MM.1S (cell line): ENCODE results near the gene NLGN2.

Experiments used
- DNase-seq: peaks from one replicate; pipeline ENCODE4 v3.0.0-alpha.2; 2015
- H2AFZ ChIP-seq: fragments of 300-600 bp; sonication (generic); 2 replicates; pipeline ENCODE4 v1.6.0; 2016; ENCODE audit warnings: antibody characterized with exemption, low read length
- H3F3A ChIP-seq: fragments of 300-600 bp; sonication (generic); 2 replicates; pipeline ENCODE4 v1.6.1; 2016; ENCODE audit warnings: mild to moderate bottlenecking, antibody characterized with exemption, low read length, moderate library complexity, mixed read lengths; ENCODE audit not compliant: insufficient read depth
- H3K27ac ChIP-seq: fragments of 300-600 bp; sonication (generic); 2 replicates; pipeline ENCODE4 v1.5.1; 2016; ENCODE audit warnings: mild to moderate bottlenecking, low read length
- H3K27me3 ChIP-seq: fragments of 300-600 bp; sonication (generic); replicated peaks from 2 replicates; pipeline ENCODE4 v1.6.0; 2016; ENCODE audit warnings: low read length; ENCODE audit not compliant: insufficient read depth
- H3K36me3 ChIP-seq: fragments of 300-600 bp; sonication (generic); replicated peaks from 2 replicates; pipeline ENCODE4 v1.6.1; 2016; ENCODE audit warnings: mild to moderate bottlenecking, low read length, mixed read lengths; ENCODE audit not compliant: insufficient read depth
- H3K4me1 ChIP-seq: fragments of 300-600 bp; sonication (generic); 2 replicates; pipeline ENCODE4 v1.6.1; 2016; ENCODE audit warnings: low read length, mixed read lengths
- H3K4me2 ChIP-seq: fragments of 300-600 bp; sonication (generic); 2 replicates; pipeline ENCODE4 v1.6.0; 2016; ENCODE audit warnings: low read depth, low read length
- H3K4me3 ChIP-seq: fragments of 300-600 bp; sonication (generic); 2 replicates; pipeline ENCODE4 v1.5.1; 2016; ENCODE audit warnings: low read length, mixed read lengths
- H3K79me2 ChIP-seq: fragments of 300-600 bp; sonication (generic); 2 replicates; pipeline ENCODE4 v1.6.1; 2016; ENCODE audit warnings: mixed run types, low read length, mixed read lengths
- H3K9ac ChIP-seq: fragments of 300-600 bp; sonication (generic); 2 replicates; pipeline ENCODE4 v1.6.1; 2016; ENCODE audit warnings: low read length, mixed read lengths
- H3K9me2 ChIP-seq: fragments of 300-600 bp; sonication (generic); replicated peaks from 2 replicates; pipeline ENCODE4 v1.6.1; 2016; ENCODE audit warnings: mild to moderate bottlenecking, low read length, mixed read lengths; ENCODE audit not compliant: insufficient read depth
- H3K9me3 ChIP-seq: fragments of 300-600 bp; sonication (generic); replicated peaks from 2 replicates; pipeline ENCODE4 v1.6.1; 2016; ENCODE audit warnings: mild to moderate bottlenecking, low read length, mixed read lengths; ENCODE audit not compliant: insufficient read depth
- H4K20me1 ChIP-seq: fragments of 300-600 bp; sonication (generic); 2 replicates; pipeline ENCODE4 v1.6.1; 2016; ENCODE audit warnings: mild to moderate bottlenecking, low read length, moderate library complexity, mixed read lengths; ENCODE audit not compliant: insufficient read depth
- EZH2 ChIP-seq: fragments of 300-600 bp; sonication (generic); optimal IDR thresholded peaks from 2 replicates; pipeline ENCODE3; 2017; ENCODE audit warnings: low read depth, mild to moderate bottlenecking, antibody characterized with exemption, low read length, mixed read lengths
- EZH2phosphoT487 ChIP-seq: fragments of 300-600 bp; sonication (generic); IDR thresholded peaks from 2 replicates; pipeline ENCODE4 v1.6.1; 2018; ENCODE audit warnings: antibody characterized with exemption, low read length
- TF ChIP-seq, protein P1 (sequence below): fragments of 300-600 bp; sonication (generic); IDR thresholded peaks from 2 replicates; pipeline ENCODE4 v1.5.1; 2016; ENCODE audit warnings: antibody characterized with exemption, low read length, mixed read lengths

The NLGN2 gene

DNA sequence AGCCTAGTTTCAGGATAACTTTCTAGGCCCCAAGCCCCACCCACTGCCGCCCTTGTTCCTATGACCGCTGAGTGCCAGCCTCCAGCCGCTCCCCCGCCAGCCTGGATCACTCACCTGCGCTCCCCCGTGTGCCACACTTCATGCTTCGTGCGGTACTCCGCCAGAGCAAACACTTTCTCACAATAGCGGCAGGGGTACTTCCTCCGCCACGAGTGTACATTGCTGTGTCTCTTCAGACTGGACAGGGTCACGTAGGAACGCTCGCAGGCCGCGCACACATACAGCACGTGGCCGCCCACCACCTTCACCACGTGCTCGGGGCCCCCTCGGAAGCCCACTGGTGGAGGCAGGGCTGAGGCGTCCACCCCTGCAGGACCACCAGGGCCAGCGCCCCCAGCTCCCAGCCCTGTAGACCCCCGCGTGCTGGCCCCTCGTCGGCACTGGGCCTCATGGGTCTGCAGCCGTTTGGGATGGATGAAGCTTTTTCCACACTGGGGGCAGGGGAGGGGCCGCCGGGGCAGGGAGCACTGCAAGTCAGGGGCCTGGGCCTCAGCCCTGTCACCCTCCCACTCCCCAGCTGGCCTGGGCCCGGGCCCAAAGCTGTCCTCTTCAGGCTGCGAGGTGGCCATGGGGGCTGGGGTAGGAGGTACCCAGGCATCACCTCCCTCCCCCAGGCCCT, 58.1 kb downstream of the NLGN2 start:
- no peaks in the 10 kb centered on the region for H3K4me1 ChIP-seq
- H3K9me3 ChIP-seq: no peaks in the 10 kb centered on the region
- no peak overlapping the region for H3K9ac ChIP-seq
- H3F3A ChIP-seq: no peaks in the 10 kb centered on the region
- TF ChIP-seq, protein P1, sequence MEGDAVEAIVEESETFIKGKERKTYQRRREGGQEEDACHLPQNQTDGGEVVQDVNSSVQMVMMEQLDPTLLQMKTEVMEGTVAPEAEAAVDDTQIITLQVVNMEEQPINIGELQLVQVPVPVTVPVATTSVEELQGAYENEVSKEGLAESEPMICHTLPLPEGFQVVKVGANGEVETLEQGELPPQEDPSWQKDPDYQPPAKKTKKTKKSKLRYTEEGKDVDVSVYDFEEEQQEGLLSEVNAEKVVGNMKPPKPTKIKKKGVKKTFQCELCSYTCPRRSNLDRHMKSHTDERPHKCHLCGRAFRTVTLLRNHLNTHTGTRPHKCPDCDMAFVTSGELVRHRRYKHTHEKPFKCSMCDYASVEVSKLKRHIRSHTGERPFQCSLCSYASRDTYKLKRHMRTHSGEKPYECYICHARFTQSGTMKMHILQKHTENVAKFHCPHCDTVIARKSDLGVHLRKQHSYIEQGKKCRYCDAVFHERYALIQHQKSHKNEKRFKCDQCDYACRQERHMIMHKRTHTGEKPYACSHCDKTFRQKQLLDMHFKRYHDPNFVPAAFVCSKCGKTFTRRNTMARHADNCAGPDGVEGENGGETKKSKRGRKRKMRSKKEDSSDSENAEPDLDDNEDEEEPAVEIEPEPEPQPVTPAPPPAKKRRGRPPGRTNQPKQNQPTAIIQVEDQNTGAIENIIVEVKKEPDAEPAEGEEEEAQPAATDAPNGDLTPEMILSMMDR: no peak
- TF ChIP-seq EZH2phosphoT487: no peak
- TF ChIP-seq EZH2: no peak
- no peak for DNase-seq
- H3K9me2 ChIP-seq: no peaks in the 10 kb centered on the region
- no peak overlapping the region for H3K4me2 ChIP-seq
- no peaks in the 10 kb centered on the region for H4K20me1 ChIP-seq
- H2AFZ ChIP-seq: no peak overlapping the region
- no peak overlapping the region for H3K4me3 ChIP-seq
- no peaks in the 10 kb centered on the region for H3K36me3 ChIP-seq
- no peaks in the 10 kb centered on the region for H3K27me3 ChIP-seq
- no peaks in the 10 kb centered on the region for H3K79me2 ChIP-seq
- no peak overlapping the region for H3K27ac ChIP-seq

DNA sequence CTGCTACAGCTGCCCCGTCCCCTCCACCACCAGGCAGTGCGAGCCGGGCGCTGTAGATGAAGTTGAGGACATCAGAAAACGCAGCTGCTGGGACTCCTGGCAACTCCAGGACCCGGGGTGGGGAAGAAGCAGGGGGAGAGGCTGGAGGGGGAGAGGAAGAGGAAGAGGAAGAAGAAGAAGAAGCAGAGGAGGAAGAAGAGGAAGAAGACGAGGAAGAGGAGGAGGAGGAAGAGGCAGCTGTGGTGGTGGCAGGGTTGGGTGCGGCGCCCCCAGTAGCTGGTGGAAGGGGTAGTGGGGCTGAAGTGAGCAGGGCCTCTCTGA, 58.6 kb downstream of the NLGN2 start:
- Histone ChIP-seq H3K79me2 (no peaks in the 10 kb centered on the region), H3K4me2 (no peak overlapping the region), H4K20me1 (no peaks in the 10 kb centered on the region), H3K9me2 (no peaks in the 10 kb centered on the region), H3F3A (no peaks in the 10 kb centered on the region), H3K27me3 (no peaks in the 10 kb centered on the region), H2AFZ (no peak overlapping the region), H3K9me3 (no peaks in the 10 kb centered on the region), H3K4me3 (no peak overlapping the region), H3K27ac (no peak overlapping the region), H3K9ac (no peak overlapping the region), H3K36me3 (no peaks in the 10 kb centered on the region), H3K4me1 (no peaks in the 10 kb centered on the region)
- TF ChIP-seq EZH2 (no peak), EZH2phosphoT487 (no peak)
- TF ChIP-seq, protein P1: no peak
- no peak for DNase-seq

DNA sequence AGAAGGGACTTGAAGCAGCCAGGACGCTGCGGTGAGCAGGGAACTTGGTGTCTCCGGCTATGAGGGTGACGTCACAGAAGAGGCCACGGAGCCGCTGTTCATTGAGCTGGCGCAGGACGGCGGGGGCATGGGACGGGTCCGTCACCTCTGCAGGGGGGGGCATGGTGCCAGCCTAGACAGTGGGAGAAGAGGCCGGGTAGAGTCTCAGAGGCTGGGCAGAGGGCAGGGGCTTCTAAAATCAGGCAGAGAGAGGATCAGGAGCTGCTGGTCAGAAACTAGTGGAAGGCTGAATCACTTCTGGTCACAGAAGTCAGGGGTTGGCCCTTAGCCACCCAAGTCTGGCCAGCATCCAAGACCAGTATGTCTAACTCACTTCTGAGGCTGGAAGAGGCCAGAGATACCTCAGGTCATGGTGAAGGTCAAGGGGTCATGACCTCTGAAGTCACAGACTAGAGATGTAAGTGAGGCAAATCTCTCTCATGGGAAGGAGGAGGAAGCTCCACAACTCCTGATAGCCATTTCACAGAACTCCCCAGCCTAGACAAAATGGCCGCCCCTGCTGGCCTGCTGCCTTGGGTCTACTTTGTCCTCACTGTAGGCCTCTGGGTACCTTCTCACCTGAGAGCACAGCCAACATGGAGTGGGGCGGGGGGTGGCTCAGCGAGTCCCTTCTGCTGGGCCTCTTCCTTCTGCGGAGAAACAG, 59.1 kb downstream of the NLGN2 start:
- no peak overlapping the region for H3K27ac ChIP-seq
- H3K9ac ChIP-seq: no peak overlapping the region
- H3F3A ChIP-seq: no peaks in the 10 kb centered on the region
- TF ChIP-seq, protein P1: no peak
- no peak for TF ChIP-seq EZH2phosphoT487
- TF ChIP-seq EZH2: no peak
- H3K36me3 ChIP-seq: no peaks in the 10 kb centered on the region
- H3K27me3 ChIP-seq: no peaks in the 10 kb centered on the region
- no peak overlapping the region for H2AFZ ChIP-seq
- no peaks in the 10 kb centered on the region for H3K79me2 ChIP-seq
- H3K9me3 ChIP-seq: no peaks in the 10 kb centered on the region
- H3K4me2 ChIP-seq: no peak overlapping the region
- no peaks in the 10 kb centered on the region for H3K4me1 ChIP-seq
- H4K20me1 ChIP-seq: no peaks in the 10 kb centered on the region
- H3K4me3 ChIP-seq: no peak overlapping the region
- no peaks in the 10 kb centered on the region for H3K9me2 ChIP-seq
- no peak for DNase-seq
